Astrocyte (in vitro differentiated cells and primary cell): ENCODE measurements around the gene MYO16. TPM values are rescaled to one million over a fixed set of nuclear protein-coding genes. Genes with fewer than 3 reads are reported as not detected.

Experiments
- DNase-seq: peaks from one replicate; pipeline ENCODE4 v3.0.0-alpha.2; 2010; ENCODE audit warnings: low read depth
- FAIRE-seq: peaks from 2 replicates; lab custom pipeline; 2011; peaks lifted over from hg19 to GRCh38; lab: Jason Lieb, UNC
- H2AFZ ChIP-seq: 2 replicates; pipeline ENCODE4 v1.6.0; 2012; ENCODE audit warnings: low read depth, low read length, inconsistent platforms
- H3K27ac ChIP-seq: 2 replicates; pipeline ENCODE4 v1.5.1; 2011; ENCODE audit warnings: low read depth, low read length, inconsistent platforms
- H3K27me3 ChIP-seq: 2 replicates; pipeline ENCODE4 v1.6.0; 2011; ENCODE audit warnings: low read length, inconsistent platforms; ENCODE audit not compliant: insufficient read depth
- H3K36me3 ChIP-seq: 2 replicates; pipeline ENCODE4 v1.5.1; 2011; ENCODE audit warnings: low read length, inconsistent platforms; ENCODE audit not compliant: insufficient read depth
- H3K4me1 ChIP-seq: 2 replicates; pipeline ENCODE4 v1.5.1; 2011; ENCODE audit warnings: low read length, inconsistent platforms; ENCODE audit not compliant: insufficient read depth
- H3K4me2 ChIP-seq: 2 replicates; pipeline ENCODE4 v1.6.0; 2012; ENCODE audit warnings: low read length, inconsistent platforms
- H3K4me3 ChIP-seq: 2 replicates; pipeline ENCODE4 v1.5.1; 2011; ENCODE audit warnings: low read depth, mild to moderate bottlenecking, low read length, inconsistent platforms; ENCODE audit not compliant: insufficient read depth
- H3K79me2 ChIP-seq: 2 replicates; pipeline ENCODE4 v1.6.0; 2012; ENCODE audit warnings: mild to moderate bottlenecking, low read length, inconsistent platforms; ENCODE audit not compliant: insufficient read depth
- H3K9ac ChIP-seq: 2 replicates; pipeline ENCODE4 v1.6.0; 2012; ENCODE audit warnings: mild to moderate bottlenecking, low read length, inconsistent platforms
- H3K9me3 ChIP-seq: 2 replicates; pipeline ENCODE4 v1.5.1; 2012; ENCODE audit warnings: low read depth, mild to moderate bottlenecking, low read length, inconsistent platforms; ENCODE audit not compliant: insufficient read depth
- H4K20me1 ChIP-seq: 2 replicates; pipeline ENCODE4 v1.6.0; 2012; ENCODE audit warnings: low read length, inconsistent platforms; ENCODE audit not compliant: insufficient read depth
- H3K27ac Mint-ChIP-seq: one replicate; pipeline ENCODE4 v1.8.0; 2021; ENCODE audit warnings: mild to moderate bottlenecking, mixed read lengths; ENCODE audit not compliant: unreplicated experiment
- H3K27me3 Mint-ChIP-seq: one replicate; pipeline ENCODE4 v1.8.0; 2021; ENCODE audit warnings: low read depth, mixed read lengths; ENCODE audit not compliant: unreplicated experiment
- H3K36me3 Mint-ChIP-seq: one replicate; pipeline ENCODE4 v1.8.0; 2021; ENCODE audit warnings: low read depth, mixed read lengths; ENCODE audit not compliant: unreplicated experiment
- H3K4me1 Mint-ChIP-seq: one replicate; pipeline ENCODE4 v1.8.0; 2021; ENCODE audit warnings: low read depth, mixed read lengths; ENCODE audit not compliant: unreplicated experiment
- H3K4me3 Mint-ChIP-seq: one replicate; pipeline ENCODE4 v1.8.0; 2021; ENCODE audit warnings: mild to moderate bottlenecking, moderate library complexity, mixed read lengths; ENCODE audit not compliant: unreplicated experiment
- H3K9me3 Mint-ChIP-seq: one replicate; pipeline ENCODE4 v1.8.0; 2021; ENCODE audit warnings: mild to moderate bottlenecking, mixed read lengths; ENCODE audit not compliant: unreplicated experiment
- EZH2 ChIP-seq: IDR thresholded peaks from 2 replicates; pipeline ENCODE4 v1.6.1; 2012; ENCODE audit warnings: mild to moderate bottlenecking, low read length, inconsistent platforms; ENCODE audit not compliant: insufficient read depth
- total RNA-seq: library from RNA; stranded (reverse); gene quantifications from 2 replicates; pipeline ENCODE4 v1.2.1, GENCODE V29; 2021
- TF ChIP-seq, protein P1 (sequence below): IDR thresholded peaks from 2 replicates; pipeline ENCODE4 v1.5.1; 2011; ENCODE audit warnings: low read depth, mild to moderate bottlenecking, inconsistent platforms, low read length, moderate library complexity; ENCODE audit not compliant: insufficient read depth

The MYO16 gene
- total RNA-seq, 1 donor from 2014 or later = 0.14 TPM

DNA sequence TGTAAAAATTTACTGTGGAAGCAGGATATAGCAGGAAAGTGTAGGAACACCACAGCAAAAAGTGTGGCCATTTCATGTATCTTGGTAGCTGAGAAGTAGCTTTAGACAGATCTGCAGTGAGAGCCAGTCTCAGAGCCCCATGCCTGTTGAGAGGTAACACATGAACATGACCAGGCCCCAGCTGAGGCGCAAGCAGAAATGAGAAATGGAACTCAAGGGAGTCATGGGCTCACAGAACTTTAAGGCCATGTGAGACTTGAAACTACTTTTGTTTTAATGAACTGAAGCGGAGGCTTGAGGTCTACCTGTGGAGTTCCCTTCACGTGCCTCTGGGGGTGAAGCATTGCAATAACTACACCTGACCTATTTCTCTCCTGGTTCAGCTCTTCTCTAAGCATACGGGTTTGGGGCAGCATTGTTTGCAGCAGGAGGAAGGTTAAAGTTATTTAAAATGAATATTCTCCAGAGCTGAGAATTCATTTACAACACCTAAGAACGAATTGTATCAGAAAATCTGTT, 3.3 kb downstream of the MYO16 start:
- no peak overlapping the region for H3K27ac Mint-ChIP-seq

DNA sequence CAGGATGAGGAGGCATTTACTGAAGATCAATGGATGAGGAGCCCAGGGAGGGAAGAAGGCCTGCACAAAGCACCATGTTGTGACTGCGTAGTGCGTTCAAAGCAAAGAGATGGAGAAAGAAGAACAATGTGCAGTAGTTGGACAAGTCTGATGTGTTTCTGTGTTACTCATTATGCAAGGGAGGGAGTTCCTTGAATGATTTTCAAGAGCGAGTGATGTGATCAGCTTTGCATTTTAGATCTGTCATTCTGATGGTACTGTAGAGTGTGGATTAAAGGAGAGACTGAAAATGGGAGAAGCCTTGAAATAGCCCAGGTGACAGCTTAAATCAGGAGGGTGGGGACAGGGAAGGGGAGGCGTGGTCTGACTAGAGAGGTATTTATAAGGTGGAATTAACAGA, 9.5 kb downstream of the MYO16 start:
- H3K4me1 ChIP-seq = no peaks in the 10 kb centered on the region
- H3K4me3 ChIP-seq = no peak overlapping the region
- no peak overlapping the region for H2AFZ ChIP-seq
- Mint-ChIP-seq H3K27me3 (peaks cover 8% of the 10 kb centered on the region), H3K4me3 (no peak overlapping the region), H3K9me3 (peaks cover 4% of the 10 kb centered on the region), H3K27ac (no peak overlapping the region), H3K4me1 (no peaks in the 10 kb centered on the region), H3K36me3 (no peaks in the 10 kb centered on the region)
- no peak overlapping the region for H3K27ac ChIP-seq
- H3K79me2 ChIP-seq = no peaks in the 10 kb centered on the region
- no peak for FAIRE-seq
- no peaks in the 10 kb centered on the region for H4K20me1 ChIP-seq
- no peak overlapping the region for H3K9ac ChIP-seq
- no peaks in the 10 kb centered on the region for H3K27me3 ChIP-seq
- no peak for DNase-seq
- no peaks in the 10 kb centered on the region for H3K36me3 ChIP-seq
- no peaks in the 10 kb centered on the region for H3K9me3 ChIP-seq
- no peak overlapping the region for H3K4me2 ChIP-seq
- no peak for TF ChIP-seq EZH2
- TF ChIP-seq, protein P1, sequence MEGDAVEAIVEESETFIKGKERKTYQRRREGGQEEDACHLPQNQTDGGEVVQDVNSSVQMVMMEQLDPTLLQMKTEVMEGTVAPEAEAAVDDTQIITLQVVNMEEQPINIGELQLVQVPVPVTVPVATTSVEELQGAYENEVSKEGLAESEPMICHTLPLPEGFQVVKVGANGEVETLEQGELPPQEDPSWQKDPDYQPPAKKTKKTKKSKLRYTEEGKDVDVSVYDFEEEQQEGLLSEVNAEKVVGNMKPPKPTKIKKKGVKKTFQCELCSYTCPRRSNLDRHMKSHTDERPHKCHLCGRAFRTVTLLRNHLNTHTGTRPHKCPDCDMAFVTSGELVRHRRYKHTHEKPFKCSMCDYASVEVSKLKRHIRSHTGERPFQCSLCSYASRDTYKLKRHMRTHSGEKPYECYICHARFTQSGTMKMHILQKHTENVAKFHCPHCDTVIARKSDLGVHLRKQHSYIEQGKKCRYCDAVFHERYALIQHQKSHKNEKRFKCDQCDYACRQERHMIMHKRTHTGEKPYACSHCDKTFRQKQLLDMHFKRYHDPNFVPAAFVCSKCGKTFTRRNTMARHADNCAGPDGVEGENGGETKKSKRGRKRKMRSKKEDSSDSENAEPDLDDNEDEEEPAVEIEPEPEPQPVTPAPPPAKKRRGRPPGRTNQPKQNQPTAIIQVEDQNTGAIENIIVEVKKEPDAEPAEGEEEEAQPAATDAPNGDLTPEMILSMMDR = no peak

More for the DNA sequence above, 3.3 kb downstream of the MYO16 start:
- Mint-ChIP-seq H3K4me3 (no peak overlapping the region), H3K4me1 (no peaks in the 10 kb centered on the region), H3K36me3 (no peaks in the 10 kb centered on the region), H3K9me3 (peaks cover 4% of the 10 kb centered on the region), H3K27me3 (peaks cover 15% of the 10 kb centered on the region)
- no peaks in the 10 kb centered on the region for H3K9me3 ChIP-seq
- H4K20me1 ChIP-seq = no peaks in the 10 kb centered on the region
- H2AFZ ChIP-seq = no peak overlapping the region
- H3K4me3 ChIP-seq = no peak overlapping the region
- H3K4me1 ChIP-seq = no peaks in the 10 kb centered on the region
- TF ChIP-seq, protein P1 = no peak
- TF ChIP-seq EZH2 = no peak
- no peaks in the 10 kb centered on the region for H3K27me3 ChIP-seq
- no peak overlapping the region for H3K4me2 ChIP-seq
- H3K36me3 ChIP-seq = no peaks in the 10 kb centered on the region
- H3K9ac ChIP-seq = no peak overlapping the region
- FAIRE-seq (no peak), DNase-seq (no peak)
- no peak overlapping the region for H3K27ac ChIP-seq
- H3K79me2 ChIP-seq = no peaks in the 10 kb centered on the region

DNA sequence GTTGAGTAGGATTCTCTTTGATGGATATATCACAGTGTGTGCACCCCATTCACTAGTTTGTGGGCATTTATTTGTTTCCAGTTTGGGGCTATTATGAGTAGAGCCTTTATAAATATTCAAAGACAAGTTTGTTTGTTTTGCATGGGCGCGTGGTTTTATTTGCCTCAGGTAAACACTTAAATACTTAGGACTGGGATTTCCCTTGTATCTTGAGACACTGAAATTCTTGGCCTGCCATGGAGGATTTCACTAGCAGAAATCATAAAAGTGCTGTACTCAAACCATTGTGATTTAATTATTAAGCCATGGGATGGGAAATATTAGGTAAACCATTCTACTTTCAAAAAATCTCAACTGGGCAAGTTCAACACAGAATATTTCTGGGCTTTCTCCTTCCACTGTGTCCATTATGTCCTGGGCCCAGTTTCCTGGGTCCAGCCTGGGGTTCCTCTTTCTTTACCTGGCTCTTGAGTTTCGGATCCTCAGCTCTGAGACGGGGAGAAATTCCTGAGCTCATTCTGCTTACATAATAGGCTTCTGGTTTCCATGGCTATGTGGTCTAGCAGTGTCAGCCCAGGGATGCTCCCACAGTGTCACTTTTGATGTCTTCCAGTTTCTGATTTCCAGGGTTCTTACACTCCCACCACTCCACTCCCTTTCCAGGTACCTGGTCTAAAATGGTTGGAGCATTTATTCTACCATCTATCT, 14.4 kb downstream of the MYO16 start:
- Histone ChIP-seq H3K79me2 (no peaks in the 10 kb centered on the region), H3K36me3 (no peaks in the 10 kb centered on the region), H3K4me2 (no peak overlapping the region), H3K9ac (no peak overlapping the region), H3K27me3 (no peaks in the 10 kb centered on the region), H3K27ac (no peak overlapping the region), H4K20me1 (no peaks in the 10 kb centered on the region), H3K4me1 (no peaks in the 10 kb centered on the region), H2AFZ (no peak overlapping the region), H3K4me3 (no peak overlapping the region), H3K9me3 (peaks cover 7% of the 10 kb centered on the region)
- TF ChIP-seq EZH2 = no peak
- TF ChIP-seq, protein P1 = no peak
- H3K4me3 Mint-ChIP-seq = no peak overlapping the region
- no peak for DNase-seq
- no peak for FAIRE-seq
- H3K4me1 Mint-ChIP-seq = no peaks in the 10 kb centered on the region
- no peaks in the 10 kb centered on the region for H3K36me3 Mint-ChIP-seq
- no peaks in the 10 kb centered on the region for H3K27me3 Mint-ChIP-seq
- no peak overlapping the region for H3K27ac Mint-ChIP-seq
- H3K9me3 Mint-ChIP-seq = peaks cover 15% of the 10 kb centered on the region
